LHCN-M2 (cell line): ENCODE results near the gene AUNIP. TPM values are rescaled to one million over a fixed set of nuclear protein-coding genes. Genes with fewer than 3 reads are reported as not detected.
A peak's percentile ranks its signal among the peaks of the same experiment; 100 is the strongest.

ENCODE experiments used
- DNase-seq: peaks from one replicate; pipeline ENCODE4 v3.0.0-alpha.2; 2012; ENCODE audit warnings: low read depth
- total RNA-seq: library from RNA; depleted of rRNA; stranded (reverse); fragments of >200 nt; gene quantifications from 2 replicates; pipeline ENCODE4 v1.2.3, GENCODE V29; 2014; rRNA removed

The AUNIP gene
- total RNA-seq, 1 experiment from 2014 or later: 9.5 TPM

GRCh38 chr1:25795211-25795610 lies 64.0 kb downstream of the AUNIP start:
- no peak for DNase-seq

GRCh38 chr1:25794325-25794724 lies 64.9 kb downstream of the AUNIP start:
- peak; percentile 64 for DNase-seq

GRCh38 chr1:25793585-25794170 lies 65.6 kb downstream of the AUNIP start:
- no peak for DNase-seq

- DNase-seq: no peak
Measured at GRCh38 chr1:25792115-25792514, 67.1 kb downstream of the AUNIP start.

GRCh38 chr1:25790472-25790871 lies 68.8 kb downstream of the AUNIP start:
- DNase-seq: no peak

- no peak for DNase-seq
Measured at GRCh38 chr1:25787760-25788166, 71.5 kb downstream of the AUNIP start.

GRCh38 chr1:25786887-25787759 lies 72.1 kb downstream of the AUNIP start:
- DNase-seq: peak; percentile 36

- DNase-seq: no peak
Measured at GRCh38 chr1:25785333-25786067, 73.8 kb downstream of the AUNIP start.

GRCh38 chr1:25784575-25785051 lies 74.6 kb downstream of the AUNIP start:
- DNase-seq: no peak

Other genes with a start within 250 kb of the AUNIP start
- 0.45 and 2.1 TPM in 2 replicates for gene MAN1C1, start 242.7 kb downstream of the AUNIP start, total RNA-seq
- 35.5 and 43.1 TPM in 2 replicates for gene SELENON, start 59.3 kb downstream of the AUNIP start, total RNA-seq
- 47.4 and 53.7 TPM in 2 replicates for gene MTFR1L, start 39.5 kb downstream of the AUNIP start, total RNA-seq
- gene PAQR7, start 16.3 kb upstream of the AUNIP start, total RNA-seq: 8.5 and 9.6 TPM in 2 replicates
- gene STMN1, start 47.0 kb upstream of the AUNIP start, total RNA-seq: 253 and 288 TPM in 2 replicates
- 13.5 and 16.1 TPM in 2 replicates for gene PAFAH2, start 138.6 kb upstream of the AUNIP start, total RNA-seq
- gene EXTL1, start 162.3 kb upstream of the AUNIP start, total RNA-seq: 1.0 and 1.2 TPM in 2 replicates
- not detected in 2 replicates for gene SLC30A2, start 186.7 kb upstream of the AUNIP start, total RNA-seq
- not detected in 2 replicates for gene TRIM63, start 208.2 kb upstream of the AUNIP start, total RNA-seq